ENCODE measurements around the gene CHMP5. TPM values are rescaled to one million over a fixed set of nuclear protein-coding genes. Genes with fewer than 3 reads are reported as not detected.

Gene CHMP5
- 100 to 1,000 TPM in 1 of 2 donors, 10 to 100 TPM in 1; 81.0 to 106 TPM for total RNA-seq
- long read RNA-seq, transcript CHMP5-201 (8 exons, 1,477 nt) = major isoform, 125 of 127 reads
- long read RNA-seq, partial matches to known transcripts = 1 of 127 reads
- long read RNA-seq, other reads (novel, unspliced or antisense) = 0 of 127 reads

DNA sequence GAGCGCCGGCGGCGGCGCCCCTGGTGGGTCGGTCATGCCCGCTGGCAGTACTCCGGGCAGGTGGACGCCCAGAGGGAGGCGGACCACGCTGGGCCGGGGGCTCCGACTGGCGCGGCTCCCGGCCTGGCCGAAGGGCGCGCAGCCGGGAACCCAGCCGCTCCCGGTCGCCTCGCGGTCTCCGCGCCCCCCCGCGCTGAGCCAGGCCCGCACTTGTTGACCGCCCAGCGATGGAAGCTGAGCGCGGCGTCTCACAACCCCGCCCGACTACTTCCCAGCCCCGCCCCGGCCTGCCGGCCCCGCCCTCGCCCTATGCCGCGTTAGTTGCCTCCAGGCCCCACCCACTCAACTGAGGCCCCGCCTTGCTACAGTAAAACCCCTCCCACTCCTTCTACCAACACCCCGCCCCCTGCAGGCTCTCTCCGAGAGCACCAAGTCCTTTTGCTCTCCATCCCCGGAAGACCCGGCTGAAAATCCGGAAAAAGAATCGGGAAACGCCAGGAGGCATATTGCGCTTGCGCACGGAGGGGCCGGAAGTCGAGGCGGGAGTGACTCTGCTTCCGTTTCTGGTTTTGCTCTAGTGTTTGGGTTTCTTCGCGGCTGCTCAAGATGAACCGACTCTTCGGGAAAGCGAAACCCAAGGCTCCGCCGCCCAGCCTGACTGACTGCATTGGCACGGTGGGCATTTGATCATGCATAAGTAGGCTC is at the start of gene CHMP5, which contains the start of gene BAG1:
Gene CHMP5, plus strand, starts transcription at position 577 of the 705 bp plus-strand sequence. Its CDS starts 30 bp downstream, at position 607.
Gene BAG1, minus strand, starts transcription at position 236 of the 705 bp plus-strand sequence.
- peak; percentile 92 for ATAC-seq
- intact Hi-C loops (cut with DNase I, micrococcal nuclease) = no loop called here

DNA sequence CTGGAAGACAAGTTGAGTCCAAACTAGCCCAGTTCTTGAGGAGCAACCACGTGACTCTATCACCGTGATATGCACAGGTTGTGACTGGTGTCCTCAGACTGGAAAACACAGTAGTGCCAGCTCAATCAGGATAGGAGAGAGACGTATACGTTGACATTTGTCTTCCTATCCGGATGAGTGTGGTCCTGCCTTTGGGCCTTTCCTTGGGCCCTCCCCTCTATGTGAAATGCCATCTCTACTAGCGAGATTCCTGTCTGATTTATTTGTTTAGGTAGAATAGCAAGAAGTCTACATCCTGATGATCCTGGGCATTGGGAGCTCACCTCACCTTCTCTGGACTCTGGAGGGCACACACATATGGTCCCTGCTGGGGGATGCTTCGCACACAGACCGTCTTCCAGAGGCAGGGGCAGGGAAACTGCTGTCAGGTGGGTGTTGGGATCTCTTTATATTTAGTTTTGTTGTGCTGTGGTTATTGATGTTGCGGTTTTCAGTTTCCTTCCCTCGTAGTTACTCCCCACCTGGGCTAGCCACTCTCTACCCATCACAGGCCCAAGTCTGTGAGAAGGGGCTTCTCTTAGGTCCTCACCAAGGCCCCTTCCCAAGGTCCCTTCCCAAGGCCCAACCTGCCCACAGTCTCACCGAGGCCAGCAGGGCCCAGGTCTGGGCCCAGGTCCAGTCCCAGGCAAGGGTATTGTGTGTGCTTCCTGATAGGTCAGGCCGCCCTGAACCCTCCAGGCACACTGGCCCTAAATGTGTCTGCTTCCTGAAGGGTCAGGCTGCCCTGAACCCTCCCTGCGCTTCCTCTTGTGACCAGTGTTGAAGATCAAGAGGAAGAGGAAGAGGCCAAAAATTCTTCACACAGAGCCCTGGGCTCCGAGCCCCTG is 43.9 kb upstream of the CHMP5 start:
- intact Hi-C loops (cut with DNase I, micrococcal nuclease) = loop anchor here in 1 of 2 donors (5.0 kb wide), 1 partner anchor 139 kb away; no protein-coding TSS in a partner anchor
- ATAC-seq (no peak), DNase-seq (no peak)

More for the DNA sequence above, at the start of gene CHMP5, which contains the start of gene BAG1:
- peak; percentile 99 to 100 for DNase-seq

DNA sequence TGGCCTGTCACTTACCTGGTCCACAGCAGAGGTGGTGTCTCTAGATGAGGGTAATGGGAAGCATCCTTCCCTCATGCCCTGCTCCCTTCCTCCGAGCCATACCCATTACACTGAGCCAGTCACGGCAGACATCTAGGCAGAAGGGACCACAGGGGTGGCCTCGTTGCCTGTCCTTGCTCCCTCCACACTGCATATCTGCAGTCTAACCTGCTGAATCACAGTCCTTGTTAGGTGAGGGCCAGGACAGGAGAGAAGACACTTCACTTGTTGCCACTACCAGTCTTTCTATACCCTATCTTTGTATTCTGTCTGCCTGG is 43.3 kb upstream of the CHMP5 start:
- no peak for ATAC-seq
- intact Hi-C loops (cut with DNase I, micrococcal nuclease) = loop anchor here in 1 of 2 donors (5.0 kb wide), 1 partner anchor 139 kb away; no protein-coding TSS in a partner anchor
- no peak for DNase-seq

DNA sequence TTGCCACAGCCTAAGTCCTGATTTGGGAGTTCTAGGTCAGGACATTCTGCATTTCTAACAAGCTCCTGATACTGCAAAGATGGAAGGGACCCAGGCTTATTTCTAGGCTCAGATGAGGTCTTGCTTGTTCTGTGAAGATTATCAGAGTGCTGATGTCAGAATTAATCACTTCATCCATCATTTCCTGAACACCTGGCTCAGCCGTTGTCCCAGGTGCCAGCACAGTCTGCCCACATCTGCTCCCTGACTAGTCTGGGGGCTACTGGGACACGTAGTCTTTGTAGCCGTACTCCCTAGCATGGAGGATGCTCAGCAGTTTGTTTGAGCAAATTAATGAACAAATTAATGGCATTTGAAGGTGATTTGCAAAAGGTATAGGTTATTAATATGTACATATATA is 42.8 kb upstream of the CHMP5 start:
- no peak for DNase-seq
- ATAC-seq = no peak
- intact Hi-C loops (cut with DNase I, micrococcal nuclease) = loop anchor here in 1 of 2 donors (5.0 kb wide), 1 partner anchor 140 kb away; no protein-coding TSS in a partner anchor

DNA sequence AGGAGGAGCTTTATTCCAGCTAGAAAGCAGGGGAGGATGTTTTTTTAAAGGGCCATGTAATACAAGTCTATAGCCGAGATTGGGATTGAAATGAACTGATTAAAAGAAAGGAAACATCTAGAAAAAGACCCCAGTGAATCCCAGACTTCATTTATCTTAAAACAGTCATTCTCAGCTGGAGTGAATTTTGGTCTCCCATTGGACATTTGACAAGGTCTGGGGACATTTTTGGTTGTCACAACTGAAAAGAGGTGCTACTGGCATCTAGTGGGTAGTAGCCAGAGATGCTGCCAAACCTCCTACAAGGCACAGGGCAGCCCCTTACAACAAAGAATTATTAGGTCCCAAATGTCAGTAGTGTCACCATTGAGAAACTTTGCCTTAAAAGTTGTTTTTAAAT is 41.2 kb upstream of the CHMP5 start:
- ATAC-seq = no peak
- intact Hi-C loops (cut with DNase I, micrococcal nuclease) = loop anchor here (2.0 to 5.0 kb wide), 2 partner anchors 141 to 143 kb away; no protein-coding TSS in a partner anchor
- no peak for DNase-seq

DNA sequence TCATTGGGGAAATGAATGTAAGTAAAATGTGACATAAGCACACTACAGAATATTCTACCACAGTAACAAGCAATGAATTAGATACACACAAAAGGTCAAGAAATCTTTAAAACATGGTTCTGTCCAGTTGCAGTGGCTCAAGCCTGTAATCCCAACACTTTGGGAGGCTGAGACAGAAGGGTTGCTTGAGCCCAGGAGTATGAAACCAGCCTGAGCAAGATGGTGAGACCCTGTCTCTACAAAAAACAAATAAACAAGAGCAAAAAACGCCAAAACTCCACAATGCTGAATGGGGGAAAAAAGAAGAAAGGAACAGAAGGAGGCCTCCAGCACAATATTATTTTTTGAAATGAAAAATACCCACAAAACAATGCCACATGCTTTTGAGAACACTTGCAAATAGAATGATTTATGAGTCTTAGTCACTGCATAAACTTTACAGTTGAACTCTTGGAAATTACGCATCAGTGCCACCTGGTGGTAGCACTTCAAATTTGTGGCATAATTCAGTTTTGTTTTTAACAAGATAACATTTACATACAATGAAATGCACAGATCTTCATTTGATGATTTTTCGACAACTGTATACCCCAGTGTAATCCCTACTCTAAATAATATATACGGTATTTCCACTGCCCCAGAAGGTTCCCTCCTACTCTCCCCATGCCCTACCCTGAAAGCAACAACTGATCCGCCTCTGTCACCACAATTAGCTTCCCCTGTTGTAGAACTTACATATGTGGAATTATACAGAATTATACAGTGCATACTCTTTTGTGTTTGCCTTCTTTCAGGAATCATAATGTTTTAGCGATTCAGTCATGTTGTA is 39.3 kb upstream of the CHMP5 start:
- ATAC-seq = peak; percentile 16
- DNase-seq = peak in 1 of 2 donors; percentile 77
- intact Hi-C loops (cut with DNase I, micrococcal nuclease) = loop anchor here in 1 of 2 donors (2.0 kb wide), 1 partner anchor 145 kb away; no protein-coding TSS in a partner anchor

DNA sequence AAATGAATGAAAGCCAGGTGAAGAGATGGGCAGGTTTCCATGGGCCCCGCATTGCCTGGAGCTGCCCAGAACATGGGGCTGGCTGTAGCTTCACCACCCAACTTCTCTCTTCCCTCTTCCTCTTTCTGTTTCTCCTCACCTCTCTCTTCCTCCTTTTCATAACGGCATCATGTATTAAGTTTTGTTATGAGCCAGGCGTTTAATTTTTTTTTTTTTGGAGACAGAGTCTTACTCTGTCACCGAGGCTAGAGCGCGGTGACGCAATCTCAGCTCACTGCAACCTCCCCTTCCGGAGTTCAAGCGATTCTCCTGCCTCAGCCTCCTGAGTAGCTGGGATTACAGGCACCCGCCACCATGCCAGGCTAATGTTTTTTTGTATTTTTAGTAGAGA is 37.8 kb upstream of the CHMP5 start:
- intact Hi-C loops (cut with DNase I, micrococcal nuclease) = no loop called here
- no peak for DNase-seq
- ATAC-seq = no peak

DNA sequence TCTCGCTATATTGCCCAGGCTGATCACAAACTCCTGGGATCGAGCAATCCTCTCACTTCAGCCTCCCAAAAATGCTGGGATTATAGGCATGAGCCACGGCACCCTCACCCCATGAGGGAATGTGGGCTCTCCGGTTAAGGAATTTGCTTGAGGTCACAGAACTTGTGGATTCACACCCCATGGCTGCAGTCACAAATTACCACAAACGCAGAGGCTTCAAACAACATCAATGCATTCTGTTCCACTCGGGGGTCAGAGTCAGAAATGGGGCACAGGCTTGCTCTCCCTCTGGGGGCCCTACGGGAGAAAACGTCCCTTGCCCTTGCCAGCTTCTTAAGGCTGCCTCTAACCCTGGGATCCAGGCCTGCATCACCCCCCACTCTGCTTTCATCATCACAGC is 37.1 kb upstream of the CHMP5 start:
- intact Hi-C loops (cut with DNase I, micrococcal nuclease) = no loop called here
- DNase-seq = no peak
- ATAC-seq = no peak

DNA sequence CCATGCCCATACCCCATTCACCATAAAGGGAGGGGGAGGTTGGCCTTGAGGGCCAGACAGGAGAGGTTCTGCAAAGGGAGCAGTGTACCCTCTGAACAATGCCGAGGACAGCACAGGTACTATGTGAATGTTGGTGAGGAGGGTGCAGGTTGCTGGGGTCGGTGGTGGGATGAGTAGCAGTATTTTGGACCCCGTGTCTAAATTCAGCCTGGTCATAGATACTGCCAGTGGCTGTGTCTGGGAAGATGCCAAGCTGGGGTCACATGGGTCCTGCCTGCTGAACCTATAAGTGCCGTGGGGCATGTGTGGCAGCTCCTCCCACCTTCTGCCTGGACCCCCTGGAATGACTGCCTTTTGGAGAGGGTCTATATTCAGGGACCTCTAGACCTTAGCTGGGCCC is 36.2 kb upstream of the CHMP5 start:
- ATAC-seq (no peak), DNase-seq (no peak)
- intact Hi-C loops (cut with DNase I, micrococcal nuclease) = no loop called here

DNA sequence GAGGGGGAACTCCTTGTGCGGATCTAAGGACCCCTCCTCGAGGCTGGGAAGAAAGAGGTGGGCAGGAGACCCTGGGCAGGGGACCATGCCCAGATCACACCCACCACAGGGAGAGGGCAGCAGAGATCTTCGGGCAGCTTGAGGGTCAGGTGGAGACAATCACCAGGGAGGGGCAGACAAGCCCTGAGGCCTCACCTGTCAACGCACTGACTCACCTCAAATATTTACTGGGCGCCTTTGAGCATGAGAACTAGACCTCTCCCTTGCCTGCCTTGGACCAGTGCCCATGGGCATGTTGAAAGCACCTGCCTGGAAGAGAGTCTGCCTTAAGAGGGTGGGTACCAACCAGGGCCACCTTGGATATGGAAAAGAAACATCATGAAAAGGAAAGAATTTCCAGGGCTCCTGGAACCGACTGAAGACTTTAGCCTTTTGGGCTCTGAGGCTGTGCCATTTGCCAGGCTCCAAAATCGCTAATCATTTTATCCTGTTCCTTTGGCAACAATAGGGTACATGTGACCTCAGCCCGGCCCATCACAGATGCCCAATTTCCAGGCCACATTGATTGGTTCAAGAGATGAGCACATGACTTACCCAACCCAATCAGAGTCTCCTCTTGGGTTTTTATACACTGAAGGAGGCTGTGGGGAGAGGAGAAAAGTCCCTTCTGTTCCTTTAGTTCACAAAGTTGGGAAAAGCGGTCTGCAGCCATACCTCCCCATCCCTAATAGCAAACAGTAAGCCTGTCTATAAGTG is 35.3 kb upstream of the CHMP5 start:
- ATAC-seq (peak; percentile 81), DNase-seq (peak; percentile 93 to 97)
- intact Hi-C loops (cut with DNase I, micrococcal nuclease) = no loop called here

DNA sequence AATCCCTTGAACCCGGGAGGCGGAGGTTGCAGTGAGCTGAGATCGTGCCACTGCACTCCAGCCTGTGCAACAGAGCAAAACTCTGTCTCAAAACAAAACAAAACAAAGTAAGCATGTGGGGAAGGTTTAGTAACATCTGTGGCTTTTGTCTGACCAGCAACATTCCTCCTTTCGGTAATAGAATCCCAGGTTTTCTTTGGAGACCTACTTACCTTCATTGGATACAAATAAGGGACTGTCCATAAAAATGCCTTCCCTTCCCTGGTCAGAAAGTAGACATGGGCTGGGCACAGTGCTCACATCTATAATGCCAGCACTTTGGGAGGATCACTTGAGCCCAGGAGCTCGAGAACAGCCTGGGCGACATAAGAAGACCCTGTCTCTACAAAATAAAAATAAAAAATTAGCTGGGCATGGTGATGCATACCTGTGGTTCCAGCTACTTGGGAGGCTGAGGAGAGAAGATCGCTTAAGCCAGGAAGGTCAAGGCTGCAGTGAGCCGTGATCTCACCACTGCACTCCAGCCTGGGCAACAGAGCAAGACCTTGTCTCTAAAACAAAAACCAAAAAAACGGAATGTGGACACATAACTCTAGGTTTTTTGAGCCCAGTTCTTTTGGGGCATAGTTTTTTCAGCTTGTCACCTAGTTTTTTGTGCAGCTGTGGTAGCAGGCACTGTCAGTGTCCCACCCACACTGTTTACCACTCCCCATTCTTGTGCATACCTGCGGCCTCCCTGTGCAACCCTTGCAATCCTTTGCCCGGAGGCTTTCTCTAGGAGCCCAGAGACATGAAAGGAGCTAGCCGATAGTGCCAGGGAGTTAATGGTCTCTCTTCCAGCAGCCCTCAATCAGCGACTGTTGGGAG is 33.9 kb upstream of the CHMP5 start:
- no peak for ATAC-seq
- no peak for DNase-seq
- intact Hi-C loops (cut with DNase I, micrococcal nuclease) = no loop called here

DNA sequence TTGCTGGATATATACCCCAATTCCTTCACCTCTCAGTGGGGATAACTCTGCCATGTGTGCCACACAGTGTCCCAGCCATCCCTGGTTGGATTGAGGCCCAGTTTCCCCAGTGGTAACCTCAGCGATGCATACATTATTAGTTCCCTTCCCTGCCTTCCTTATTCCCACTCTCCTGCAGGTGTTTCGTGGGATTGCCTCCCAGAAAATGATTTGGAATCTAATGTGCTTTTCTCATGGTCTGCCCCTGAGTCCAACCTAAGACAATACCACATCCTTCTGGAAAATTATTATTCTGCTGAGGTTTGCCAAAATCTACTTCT is 33.3 kb upstream of the CHMP5 start:
- ATAC-seq (no peak), DNase-seq (no peak)
- intact Hi-C loops (cut with DNase I, micrococcal nuclease) = no loop called here

DNA sequence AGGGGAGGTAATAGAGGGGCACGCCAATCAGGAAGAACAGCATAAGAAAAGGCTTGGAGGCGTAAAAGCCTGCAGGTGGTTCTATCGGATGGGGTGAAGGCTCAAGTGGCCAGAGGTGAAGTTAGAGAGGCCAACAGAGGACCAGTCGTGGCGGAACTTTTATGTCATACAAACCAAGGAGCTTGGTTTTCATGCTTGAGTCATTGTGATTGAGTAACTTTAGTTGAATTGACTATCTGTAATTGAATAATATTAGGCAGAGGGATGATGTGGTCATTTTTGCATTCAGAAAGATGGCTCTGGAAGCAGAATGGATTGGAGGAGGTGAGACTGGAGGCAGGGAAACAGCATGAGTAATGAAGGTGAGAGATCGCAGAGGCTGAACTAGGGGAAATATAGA is 32.0 kb upstream of the CHMP5 start:
- intact Hi-C loops (cut with DNase I, micrococcal nuclease) = no loop called here
- ATAC-seq (no peak), DNase-seq (no peak)

DNA sequence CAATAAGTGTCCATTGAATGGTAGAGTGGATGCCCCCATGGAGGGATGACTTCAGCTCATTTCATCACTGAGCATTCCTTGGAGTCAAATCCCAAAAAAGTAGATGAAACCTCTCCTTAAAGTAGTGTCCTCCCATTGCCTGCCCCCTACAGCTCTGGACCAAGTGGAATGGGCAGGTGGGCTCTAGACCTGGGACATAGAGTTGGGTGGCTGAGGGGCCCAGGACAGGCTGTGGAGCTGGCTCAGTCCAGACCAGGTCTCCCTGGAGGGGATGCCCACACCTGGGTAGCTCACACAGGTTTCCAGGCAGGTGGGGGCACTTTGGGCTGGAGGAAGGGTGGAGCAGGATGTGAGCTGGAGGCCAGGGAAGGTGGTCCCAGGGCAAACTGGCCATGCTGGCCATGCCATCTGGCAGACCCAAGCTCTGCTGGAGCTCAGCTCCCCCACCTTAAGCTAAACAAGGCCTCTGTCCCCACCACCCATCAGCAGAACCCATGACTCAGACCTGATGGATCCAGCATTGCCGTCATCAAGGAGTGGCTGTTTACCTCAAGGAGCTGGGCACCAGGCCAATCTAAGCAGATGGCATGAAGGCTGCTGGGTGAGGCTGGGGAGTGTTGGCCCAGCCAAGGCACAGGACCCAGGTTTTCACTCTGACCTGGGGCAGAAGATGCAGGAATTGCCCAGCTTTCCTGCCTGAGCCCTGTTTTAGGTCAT is 31.1 kb upstream of the CHMP5 start:
- ATAC-seq (peak; percentile 84), DNase-seq (peak; percentile 94 to 96)
- intact Hi-C loops (cut with DNase I, micrococcal nuclease) = no loop called here

DNA sequence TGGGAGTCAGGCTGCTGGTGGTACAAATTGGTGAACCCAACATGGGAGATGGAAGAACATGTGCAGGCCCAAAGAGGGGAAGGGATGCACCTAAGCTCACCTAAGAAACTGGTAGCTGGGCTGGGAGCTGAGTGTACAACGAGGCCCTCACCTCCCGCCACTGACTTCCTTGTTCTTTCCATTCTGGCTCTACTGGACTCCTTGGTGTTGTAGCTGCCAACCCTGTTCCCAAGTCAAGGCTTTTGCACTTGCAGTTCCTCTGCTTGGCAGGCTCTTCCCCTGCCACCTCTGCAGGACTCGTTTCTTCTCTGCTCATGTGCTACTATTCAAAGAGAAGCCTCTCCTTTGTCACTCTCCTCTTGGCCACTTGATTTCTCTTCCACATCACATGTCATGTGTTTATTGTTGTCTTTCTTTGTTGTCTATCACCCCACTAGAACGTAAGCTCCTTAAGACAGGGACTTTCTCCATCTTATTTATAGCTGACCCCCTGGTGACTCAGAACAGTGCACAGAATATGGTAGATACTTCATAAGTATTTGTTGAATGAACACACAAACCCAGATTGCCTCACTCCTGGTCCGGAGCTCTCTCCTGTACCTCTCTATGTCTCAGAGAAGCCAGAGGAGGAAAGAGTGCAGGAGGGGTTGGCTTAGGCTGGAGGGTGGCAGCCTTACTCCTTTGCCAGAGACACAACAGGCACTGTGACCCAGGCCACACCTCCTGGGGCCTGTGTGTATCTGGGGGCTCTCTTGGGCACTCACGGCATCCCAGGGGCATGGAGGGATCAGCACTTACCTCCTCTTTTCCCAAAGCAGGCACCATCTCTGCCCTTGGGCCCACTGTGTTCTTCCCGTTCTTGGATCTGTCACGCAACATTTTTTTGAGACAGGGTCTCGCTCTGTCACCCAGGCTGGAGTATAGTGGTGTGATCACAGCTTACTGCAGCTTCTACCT is 30.1 kb upstream of the CHMP5 start:
- ATAC-seq = peak; percentile 32
- intact Hi-C loops (cut with DNase I, micrococcal nuclease) = no loop called here
- DNase-seq = peak in 1 of 2 donors; percentile 33
